H9 (cell line): ENCODE measurements around the gene DENND4B. TPM values are rescaled to one million over a fixed set of nuclear protein-coding genes. Genes with fewer than 3 reads are reported as not detected.

Source experiments
- DNase-seq: peaks from one replicate; pipeline ENCODE4 v3.0.0-alpha.2; 2017
- H2AFZ ChIP-seq: one replicate; pipeline ENCODE4 v1.6.1; 2013; ENCODE audit warnings: mild to moderate bottlenecking, low read length, control low read depth, moderate library complexity
- H2AK5ac ChIP-seq: 2 replicates; pipeline ENCODE4 v1.6.1; 2013; ENCODE audit warnings: low read length, control low read depth, mixed read lengths; ENCODE audit not compliant: insufficient read length
- H2BK120ac ChIP-seq: one replicate; pipeline ENCODE4 v1.6.1; 2013; ENCODE audit warnings: low read depth, mild to moderate bottlenecking, low read length, control low read depth, inconsistent platforms; ENCODE audit not compliant: poor library complexity, severe bottlenecking
- H2BK12ac ChIP-seq: 2 replicates; pipeline ENCODE4 v1.6.1; 2013; ENCODE audit warnings: low read length, control low read depth, mixed read lengths, low read depth; ENCODE audit not compliant: insufficient read length
- H2BK15ac ChIP-seq: 2 replicates; pipeline ENCODE4 v1.6.1; 2013; ENCODE audit warnings: low read depth, low read length, control low read depth
- H2BK20ac ChIP-seq: one replicate; pipeline ENCODE4 v1.6.1; 2013; ENCODE audit warnings: low read depth, mild to moderate bottlenecking, low read length, control low read depth, inconsistent platforms; ENCODE audit not compliant: poor library complexity, severe bottlenecking
- H2BK5ac ChIP-seq: 2 replicates; pipeline ENCODE4 v1.6.1; 2013; ENCODE audit warnings: low read length, control low read depth, mixed read lengths; ENCODE audit not compliant: insufficient read length
- H3K14ac ChIP-seq: 2 replicates; pipeline ENCODE4 v1.6.1; 2013; ENCODE audit warnings: low read length, control low read depth; ENCODE audit not compliant: insufficient read depth
- H3K18ac ChIP-seq: 2 replicates; pipeline ENCODE4 v1.6.1; 2013; ENCODE audit warnings: low read depth, mild to moderate bottlenecking, mixed read lengths, low read length, control low read depth; ENCODE audit not compliant: insufficient read length
- H3K23ac ChIP-seq: 2 replicates; pipeline ENCODE4 v1.6.1; 2013; ENCODE audit warnings: low read length, control low read depth, mixed read lengths, low read depth; ENCODE audit not compliant: insufficient read length
- H3K23me2 ChIP-seq: 2 replicates; pipeline ENCODE4 v1.6.1; 2013; ENCODE audit warnings: low read depth, mild to moderate bottlenecking, mixed read lengths, low read length, control low read depth; ENCODE audit not compliant: insufficient read length, poor library complexity, severe bottlenecking
- H3K27ac ChIP-seq: 2 replicates; pipeline ENCODE4 v1.5.1; 2013; ENCODE audit warnings: low read length, control low read depth, mixed read lengths, low read depth; ENCODE audit not compliant: insufficient read length
- H3K27me3 ChIP-seq: 2 replicates; pipeline ENCODE4 v1.6.1; 2013; ENCODE audit warnings: low read length, control low read depth, inconsistent platforms; ENCODE audit not compliant: insufficient read depth
- H3K4ac ChIP-seq: 2 replicates; pipeline ENCODE4 v1.6.1; 2013; ENCODE audit warnings: low read depth, mild to moderate bottlenecking, control low read depth, inconsistent platforms, low read length, moderate library complexity
- H3K4me1 ChIP-seq: 2 replicates; pipeline ENCODE4 v1.6.1; 2013; ENCODE audit warnings: low read length, control low read depth, inconsistent platforms; ENCODE audit not compliant: insufficient read depth
- H3K4me2 ChIP-seq: 2 replicates; pipeline ENCODE4 v1.6.1; 2013; ENCODE audit warnings: low read length, control low read depth, mixed read lengths; ENCODE audit not compliant: insufficient read length, insufficient read depth
- H3K56ac ChIP-seq: 2 replicates; pipeline ENCODE4 v1.6.1; 2013; ENCODE audit warnings: low read depth, mild to moderate bottlenecking, mixed read lengths, low read length, control low read depth; ENCODE audit not compliant: insufficient read length
- H3K79me1 ChIP-seq: 2 replicates; pipeline ENCODE4 v1.6.1; 2013; ENCODE audit warnings: low read depth, mild to moderate bottlenecking, moderate library complexity, low read length, control low read depth, inconsistent platforms; ENCODE audit not compliant: insufficient read depth, poor library complexity, severe bottlenecking
- H3K79me2 ChIP-seq: 2 replicates; pipeline ENCODE4 v1.6.1; 2013; ENCODE audit warnings: low read length, control low read depth, inconsistent platforms; ENCODE audit not compliant: insufficient read depth
- H3K9ac ChIP-seq: 2 replicates; pipeline ENCODE4 v1.6.1; 2013; ENCODE audit warnings: low read length, control low read depth, mixed read lengths; ENCODE audit not compliant: insufficient read length; ENCODE audit errors: extremely low read depth
- H3K9me3 ChIP-seq: one replicate; pipeline ENCODE4 v1.6.1; 2013; ENCODE audit warnings: low read depth, low read length, inconsistent platforms; ENCODE audit not compliant: control insufficient read depth
- H3T11ph ChIP-seq: one replicate; pipeline ENCODE4 v1.6.1; 2013; ENCODE audit warnings: mild to moderate bottlenecking, low read length, control low read depth, inconsistent platforms
- H4K20me1 ChIP-seq: one replicate; pipeline ENCODE4 v1.6.1; 2013; ENCODE audit not compliant: control insufficient read depth, insufficient read length, insufficient read depth
- H4K5ac ChIP-seq: 2 replicates; pipeline ENCODE4 v1.6.1; 2013; ENCODE audit warnings: low read depth, mild to moderate bottlenecking, mixed read lengths, low read length, control low read depth; ENCODE audit not compliant: insufficient read length
- H4K8ac ChIP-seq: replicated peaks from 2 replicates; pipeline ENCODE4 v1.6.1; 2013; ENCODE audit warnings: low read length, control low read depth, mixed read lengths, low read depth; ENCODE audit not compliant: insufficient read length
- H4K91ac ChIP-seq: 2 replicates; pipeline ENCODE4 v1.6.1; 2013; ENCODE audit warnings: low read depth, mild to moderate bottlenecking, moderate library complexity, mixed read lengths, low read length, control low read depth; ENCODE audit not compliant: insufficient read length
- H3K27ac Mint-ChIP-seq, 3 experiments: 2 replicates in 2 of 3; 3 replicates in 1 of 3; pipeline ENCODE4 v1.8.0; 2020 to 2021; ENCODE audit warnings: mixed read lengths in 3 of 3, mild to moderate bottlenecking in 1 of 3, moderate library complexity in 1 of 3
- H3K27me3 Mint-ChIP-seq: 2 replicates; pipeline ENCODE4 v1.8.0; 2021; ENCODE audit warnings: low read depth, mild to moderate bottlenecking, moderate library complexity, mixed read lengths
- H3K36me3 Mint-ChIP-seq, 3 experiments: 2 replicates in 2 of 3; 3 replicates in 1 of 3; pipeline ENCODE4 v1.8.0; 2020 to 2021; ENCODE audit warnings: low read depth in 3 of 3, mixed read lengths in 3 of 3; ENCODE audit not compliant: insufficient read depth in 1 of 3
- H3K4me1 Mint-ChIP-seq, 2 experiments: 2 replicates each; pipeline ENCODE4 v1.8.0; 2020; ENCODE audit warnings: mixed read lengths in 2 of 2
- H3K4me3 Mint-ChIP-seq, 2 experiments: 2 replicates in 1 of 2; 3 replicates in 1 of 2; pipeline ENCODE4 v1.8.0; 2020 to 2021; ENCODE audit warnings: mild to moderate bottlenecking in 2 of 2, mixed read lengths in 2 of 2, moderate library complexity in 1 of 2
- H3K9me3 Mint-ChIP-seq, 2 experiments: 2 replicates in 1 of 2; 3 replicates in 1 of 2; pipeline ENCODE4 v1.8.0; 2020; ENCODE audit warnings: mild to moderate bottlenecking in 2 of 2, mixed read lengths in 2 of 2, moderate library complexity in 1 of 2
- WGBS: extraction: QIAGEN DNeasy Blood & Tissue Kit; methylation state at CpG from one replicate; pipeline ENCODE4 v1.1.7; 2013; ENCODE audit warnings: missing lambda C conversion rate, low lambda C conversion rate, mixed read lengths; ENCODE audit not compliant: insufficient read length; ENCODE audit errors: extremely low coverage; 5-methylcytosine and 5-hydroxymethylcytosine counted together
- total RNA-seq: library from RNA; stranded (reverse); gene quantifications from 2 replicates; pipeline ENCODE4 v1.2.1, GENCODE V29; 2021
- TF ChIP-seq, protein P1 (sequence below): fragments of 200-600 bp; sonication (generic); conservative IDR thresholded peaks from 3 replicates; pipeline ENCODE4 v1.8.0; 2021; ENCODE audit warnings: antibody characterized with exemption, mild to moderate bottlenecking

The DENND4B gene
- total RNA-seq, 1 experiment from 2014 or later: 84.6 TPM

DNA sequence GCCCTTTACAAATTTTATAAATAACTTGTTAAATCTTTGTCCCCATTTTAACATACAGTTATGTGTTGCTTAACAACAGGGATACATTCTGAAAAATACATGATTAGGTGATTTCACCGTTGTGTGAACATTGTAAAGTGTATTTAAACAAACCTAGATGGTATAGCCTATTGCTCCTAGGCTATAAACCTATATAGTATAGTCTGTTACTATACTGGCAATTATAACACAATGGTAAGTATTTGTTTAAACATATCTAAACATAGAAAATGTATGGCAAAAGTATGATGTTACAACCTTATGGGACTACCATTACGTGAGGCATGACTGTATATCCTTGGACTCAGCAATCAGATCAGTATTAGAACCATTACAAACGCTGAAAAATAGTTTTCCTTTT, 60.4 kb downstream of the DENND4B start:
- Mint-ChIP-seq H3K4me1 (no peaks in the 10 kb centered on the region; a peak in 2 of 4 replicates), H3K9me3 (no peaks in the 10 kb centered on the region), H3K4me3 (no peak overlapping the region), H3K36me3 (peaks cover 4 to 14% (median 7%) of the 10 kb centered on the region in 3 experiments; a peak in 6 of 7 replicates), H3K27me3 (no peaks in the 10 kb centered on the region), H3K27ac (no peak overlapping the region)
- Histone ChIP-seq H3K79me2 (peaks cover 2% of the 10 kb centered on the region; the same call in 1 of the 2 replicates), H4K8ac (no peak overlapping the region), H3K14ac (no peak overlapping the region), H3K4me1 (no peaks in the 10 kb centered on the region), H3K23me2 (no peaks in the 10 kb centered on the region), H3K23ac (no peak overlapping the region), H3K27me3 (no peaks in the 10 kb centered on the region), H2AFZ (no peak overlapping the region), H3K18ac (no peak overlapping the region), H4K91ac (no peak overlapping the region), H3K27ac (no peak overlapping the region), H2AK5ac (no peak overlapping the region), H2BK12ac (no peak overlapping the region), H3K9ac (no peak overlapping the region), H3K79me1 (peaks cover 3% of the 10 kb centered on the region), H3K9me3 (no peaks in the 10 kb centered on the region), H2BK5ac (no peak overlapping the region), H4K5ac (no peak overlapping the region), H2BK15ac (no peak overlapping the region), H3K4me2 (no peak overlapping the region), H2BK20ac (no peak overlapping the region), H3T11ph (no peak overlapping the region), H3K56ac (no peak overlapping the region), H2BK120ac (no peak overlapping the region), H4K20me1 (no peaks in the 10 kb centered on the region), H3K4ac (no peak overlapping the region)
- DNase-seq: no peak
- WGBS: no CpG with 5 or more reads among the region's 3 CpGs
- TF ChIP-seq, protein P1, sequence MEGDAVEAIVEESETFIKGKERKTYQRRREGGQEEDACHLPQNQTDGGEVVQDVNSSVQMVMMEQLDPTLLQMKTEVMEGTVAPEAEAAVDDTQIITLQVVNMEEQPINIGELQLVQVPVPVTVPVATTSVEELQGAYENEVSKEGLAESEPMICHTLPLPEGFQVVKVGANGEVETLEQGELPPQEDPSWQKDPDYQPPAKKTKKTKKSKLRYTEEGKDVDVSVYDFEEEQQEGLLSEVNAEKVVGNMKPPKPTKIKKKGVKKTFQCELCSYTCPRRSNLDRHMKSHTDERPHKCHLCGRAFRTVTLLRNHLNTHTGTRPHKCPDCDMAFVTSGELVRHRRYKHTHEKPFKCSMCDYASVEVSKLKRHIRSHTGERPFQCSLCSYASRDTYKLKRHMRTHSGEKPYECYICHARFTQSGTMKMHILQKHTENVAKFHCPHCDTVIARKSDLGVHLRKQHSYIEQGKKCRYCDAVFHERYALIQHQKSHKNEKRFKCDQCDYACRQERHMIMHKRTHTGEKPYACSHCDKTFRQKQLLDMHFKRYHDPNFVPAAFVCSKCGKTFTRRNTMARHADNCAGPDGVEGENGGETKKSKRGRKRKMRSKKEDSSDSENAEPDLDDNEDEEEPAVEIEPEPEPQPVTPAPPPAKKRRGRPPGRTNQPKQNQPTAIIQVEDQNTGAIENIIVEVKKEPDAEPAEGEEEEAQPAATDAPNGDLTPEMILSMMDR: no peak
